OCI-LY1 (cell line): ENCODE results near the gene STARD5.

ENCODE experiments used
- H2AFZ ChIP-seq: fragments of 200-600 bp; sonication (generic), shearing (Covaris generic); 2 replicates; pipeline ENCODE4 v1.6.0; 2014; ENCODE audit warnings: antibody characterized with exemption, mild to moderate bottlenecking, low read length
- H3F3A ChIP-seq: fragments of 200-600 bp; sonication (generic), shearing (Covaris generic); 2 replicates; pipeline ENCODE4 v1.6.0; 2014; ENCODE audit warnings: mild to moderate bottlenecking, antibody characterized with exemption, low read length, moderate library complexity; ENCODE audit not compliant: insufficient read depth
- H3K27ac ChIP-seq: fragments of 200-600 bp; sonication (generic); 2 replicates; pipeline ENCODE4 v1.5.1; 2014; ENCODE audit warnings: low read length, mixed run types, mild to moderate bottlenecking, low read depth; ENCODE audit not compliant: poor library complexity, severe bottlenecking
- H3K27me3 ChIP-seq: fragments of 200-600 bp; sonication (generic); 2 replicates; pipeline ENCODE4 v1.6.0; 2014; ENCODE audit warnings: antibody characterized with exemption, mild to moderate bottlenecking, low read length, moderate library complexity; ENCODE audit not compliant: insufficient read depth
- H3K36me3 ChIP-seq: fragments of 200-600 bp; sonication (generic); 2 replicates; pipeline ENCODE4 v1.6.1; 2014; ENCODE audit warnings: mild to moderate bottlenecking, antibody characterized with exemption, low read length, moderate library complexity, mixed read lengths; ENCODE audit not compliant: insufficient read depth
- H3K4me1 ChIP-seq: fragments of 200-600 bp; sonication (generic); 2 replicates; pipeline ENCODE4 v1.5.1; 2014; ENCODE audit warnings: mild to moderate bottlenecking, low read length, moderate library complexity; ENCODE audit not compliant: insufficient read depth, severe bottlenecking
- H3K4me2 ChIP-seq: fragments of 200-600 bp; sonication (generic), shearing (Covaris generic); 2 replicates; pipeline ENCODE4 v1.6.1; 2014; ENCODE audit warnings: low read length
- H3K4me3 ChIP-seq: fragments of 200-600 bp; sonication (generic); 2 replicates; pipeline ENCODE4 v1.5.1; 2014; ENCODE audit warnings: low read length, low read depth, mild to moderate bottlenecking, mixed read lengths; ENCODE audit not compliant: poor library complexity, severe bottlenecking
- H3K79me2 ChIP-seq: fragments of 200-600 bp; shearing (Covaris generic); 2 replicates; pipeline ENCODE4 v1.6.1; 2016; ENCODE audit warnings: mixed run types, low read length, mixed read lengths; ENCODE audit not compliant: insufficient read depth
- H3K9ac ChIP-seq: fragments of 200-600 bp; sonication (generic), shearing (Covaris generic); 2 replicates; pipeline ENCODE4 v1.6.1; 2014; ENCODE audit warnings: mild to moderate bottlenecking, low read length, mixed read lengths
- H3K9me2 ChIP-seq: fragments of 200-600 bp; sonication (generic), shearing (Covaris generic); 2 replicates; pipeline ENCODE4 v1.6.1; 2014; ENCODE audit warnings: low read depth, mild to moderate bottlenecking, low read length, mixed read lengths
- H3K9me3 ChIP-seq: fragments of 200-600 bp; shearing (Covaris generic); 2 replicates; pipeline ENCODE4 v1.6.1; 2014; ENCODE audit warnings: low read length, mixed read lengths
- H4K20me1 ChIP-seq: fragments of 200-600 bp; sonication (generic), shearing (Covaris generic); 2 replicates; pipeline ENCODE4 v1.6.0; 2016; ENCODE audit warnings: mild to moderate bottlenecking, low read length; ENCODE audit not compliant: insufficient read depth
- EZH2 ChIP-seq: fragments of 200-600 bp; sonication (generic), shearing (Covaris generic); IDR thresholded peaks from 2 replicates; pipeline ENCODE4 v1.8.0; 2017; ENCODE audit warnings: borderline replicate concordance, mixed run types, mild to moderate bottlenecking, antibody characterized with exemption, low read length, moderate library complexity, mixed read lengths
- TF ChIP-seq, protein P1 (sequence below): fragments of 200-600 bp; sonication (generic), shearing (Covaris generic); IDR thresholded peaks from 2 replicates; pipeline ENCODE4 v1.5.1; 2017; ENCODE audit warnings: mild to moderate bottlenecking, antibody characterized with exemption, low read length, moderate library complexity, mixed read lengths

STARD5 gene

DNA sequence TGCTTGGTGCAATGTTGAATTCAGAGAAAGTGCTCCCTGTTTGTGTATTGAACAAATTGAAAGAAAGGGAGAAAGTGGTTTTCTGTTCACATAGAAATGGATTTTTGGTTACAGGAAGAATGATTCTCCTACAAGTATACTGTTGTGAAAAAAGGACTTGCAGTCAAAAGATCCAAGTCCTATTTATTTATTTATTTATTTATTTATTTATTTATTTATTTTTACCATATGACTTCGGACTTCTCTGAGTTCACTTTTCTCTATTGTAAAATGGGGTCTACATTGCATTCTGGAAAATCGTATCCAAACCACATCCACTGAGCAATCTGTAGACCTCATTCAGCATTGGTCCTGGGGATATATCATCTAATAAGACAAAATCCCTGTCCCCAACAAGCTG, 46.1 kb downstream of the STARD5 start:
- Histone ChIP-seq H3F3A (no peaks in the 10 kb centered on the region), H3K4me1 (peaks cover 4% of the 10 kb centered on the region), H3K27ac (no peak overlapping the region), H3K4me2 (no peak overlapping the region), H3K9me3 (peaks cover 9% of the 10 kb centered on the region), H3K9me2 (no peaks in the 10 kb centered on the region), H4K20me1 (no peaks in the 10 kb centered on the region), H3K4me3 (no peak overlapping the region), H3K79me2 (no peaks in the 10 kb centered on the region), H2AFZ (no peak overlapping the region), H3K27me3 (no peaks in the 10 kb centered on the region), H3K9ac (no peak overlapping the region), H3K36me3 (no peaks in the 10 kb centered on the region)
- TF ChIP-seq, protein P1, sequence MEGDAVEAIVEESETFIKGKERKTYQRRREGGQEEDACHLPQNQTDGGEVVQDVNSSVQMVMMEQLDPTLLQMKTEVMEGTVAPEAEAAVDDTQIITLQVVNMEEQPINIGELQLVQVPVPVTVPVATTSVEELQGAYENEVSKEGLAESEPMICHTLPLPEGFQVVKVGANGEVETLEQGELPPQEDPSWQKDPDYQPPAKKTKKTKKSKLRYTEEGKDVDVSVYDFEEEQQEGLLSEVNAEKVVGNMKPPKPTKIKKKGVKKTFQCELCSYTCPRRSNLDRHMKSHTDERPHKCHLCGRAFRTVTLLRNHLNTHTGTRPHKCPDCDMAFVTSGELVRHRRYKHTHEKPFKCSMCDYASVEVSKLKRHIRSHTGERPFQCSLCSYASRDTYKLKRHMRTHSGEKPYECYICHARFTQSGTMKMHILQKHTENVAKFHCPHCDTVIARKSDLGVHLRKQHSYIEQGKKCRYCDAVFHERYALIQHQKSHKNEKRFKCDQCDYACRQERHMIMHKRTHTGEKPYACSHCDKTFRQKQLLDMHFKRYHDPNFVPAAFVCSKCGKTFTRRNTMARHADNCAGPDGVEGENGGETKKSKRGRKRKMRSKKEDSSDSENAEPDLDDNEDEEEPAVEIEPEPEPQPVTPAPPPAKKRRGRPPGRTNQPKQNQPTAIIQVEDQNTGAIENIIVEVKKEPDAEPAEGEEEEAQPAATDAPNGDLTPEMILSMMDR, result no peak
- TF ChIP-seq EZH2, result no peak

- H3F3A ChIP-seq, result no peaks in the 10 kb centered on the region
- H3K9me3 ChIP-seq, result peaks cover 9% of the 10 kb centered on the region
- no peaks in the 10 kb centered on the region for H4K20me1 ChIP-seq
- H3K36me3 ChIP-seq, result no peaks in the 10 kb centered on the region
- H3K4me2 ChIP-seq, result no peak overlapping the region
- H3K9ac ChIP-seq, result no peak overlapping the region
- no peaks in the 10 kb centered on the region for H3K27me3 ChIP-seq
- no peak overlapping the region for H3K27ac ChIP-seq
- no peak overlapping the region for H2AFZ ChIP-seq
- H3K4me3 ChIP-seq, result no peak overlapping the region
- TF ChIP-seq, protein P1, result no peak
- no peak for TF ChIP-seq EZH2
- no peaks in the 10 kb centered on the region for H3K79me2 ChIP-seq
- peaks cover 4% of the 10 kb centered on the region for H3K4me1 ChIP-seq
- no peaks in the 10 kb centered on the region for H3K9me2 ChIP-seq
Measured at GRCh38 chr15:81276967-81277366, 47.0 kb downstream of the STARD5 start.

DNA sequence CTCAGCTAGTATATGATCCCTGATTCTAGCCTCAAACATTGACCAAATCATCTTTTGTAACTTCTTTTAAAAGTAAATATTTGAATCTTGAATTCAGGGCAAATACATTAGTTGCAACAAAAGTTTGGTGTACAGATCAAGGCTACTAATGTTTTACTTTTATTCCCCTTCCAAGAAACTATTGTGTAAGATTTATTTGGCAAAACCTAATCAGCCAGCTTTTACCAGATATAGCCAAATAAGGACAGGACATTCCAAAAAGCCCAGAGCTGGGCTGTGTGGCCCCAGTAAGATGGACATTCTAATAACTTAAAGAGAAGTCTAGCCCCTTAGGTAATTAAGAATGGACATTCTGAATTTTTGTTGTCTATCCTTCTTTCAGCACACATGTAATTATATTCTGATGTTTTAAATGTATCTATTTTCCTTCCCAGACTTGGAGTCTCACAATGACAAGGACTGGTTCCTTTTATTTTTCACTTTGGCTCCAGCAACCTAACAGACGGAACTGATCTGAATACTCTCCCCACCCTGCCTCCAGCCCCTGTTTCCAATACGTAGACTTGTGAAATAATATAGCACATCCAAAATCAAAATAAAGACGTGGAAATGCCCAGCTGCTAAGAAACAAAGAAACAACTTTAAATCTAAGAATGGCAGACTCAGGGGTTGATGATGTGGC, 48.1 kb downstream of the STARD5 start:
- TF ChIP-seq, protein P1, result no peak
- TF ChIP-seq EZH2, result no peak
- Histone ChIP-seq H3K27ac (no peak overlapping the region), H3K27me3 (no peaks in the 10 kb centered on the region), H3K4me1 (peaks cover 4% of the 10 kb centered on the region), H3K9ac (no peak overlapping the region), H3K9me3 (peaks cover 9% of the 10 kb centered on the region), H4K20me1 (no peaks in the 10 kb centered on the region), H3F3A (no peaks in the 10 kb centered on the region), H3K4me2 (no peak overlapping the region), H3K79me2 (no peaks in the 10 kb centered on the region), H3K4me3 (no peak overlapping the region), H3K36me3 (no peaks in the 10 kb centered on the region), H2AFZ (0 out of 2 replicates have a peak overlapping the region, but pooled peaks have one; percentile 3), H3K9me2 (no peaks in the 10 kb centered on the region)
